GM21737 (cell line): ENCODE results near the gene PUSL1.

Source experiments
- ATAC-seq: cut with Tn5 transposase; IDR thresholded peaks from one replicate; pipeline ENCODE4 v1.9.1; 2021; ENCODE audit warnings: mild to moderate bottlenecking, moderate library complexity; ENCODE audit not compliant: unreplicated experiment

PUSL1 gene

DNA sequence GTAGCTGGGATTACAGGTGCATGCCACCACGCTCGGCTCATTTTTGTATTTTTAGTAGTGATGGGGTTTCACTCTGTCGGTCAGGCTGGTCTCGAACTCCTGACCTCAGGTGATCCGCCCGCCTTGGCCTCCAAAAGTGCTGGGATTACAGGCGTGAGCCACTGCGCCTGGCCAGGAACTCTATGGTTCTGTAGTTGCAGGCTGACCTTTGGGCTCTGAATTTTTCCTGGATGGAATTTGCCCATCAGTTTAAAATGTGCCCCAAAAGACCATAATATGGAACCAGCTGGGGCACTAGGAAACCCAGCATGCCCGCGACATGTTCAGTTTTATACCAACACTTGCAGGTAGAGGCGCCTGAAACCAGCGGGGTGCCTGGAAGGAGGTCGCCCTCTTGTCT, 29.8 kb upstream of the PUSL1 start:
- ATAC-seq = no peak

DNA sequence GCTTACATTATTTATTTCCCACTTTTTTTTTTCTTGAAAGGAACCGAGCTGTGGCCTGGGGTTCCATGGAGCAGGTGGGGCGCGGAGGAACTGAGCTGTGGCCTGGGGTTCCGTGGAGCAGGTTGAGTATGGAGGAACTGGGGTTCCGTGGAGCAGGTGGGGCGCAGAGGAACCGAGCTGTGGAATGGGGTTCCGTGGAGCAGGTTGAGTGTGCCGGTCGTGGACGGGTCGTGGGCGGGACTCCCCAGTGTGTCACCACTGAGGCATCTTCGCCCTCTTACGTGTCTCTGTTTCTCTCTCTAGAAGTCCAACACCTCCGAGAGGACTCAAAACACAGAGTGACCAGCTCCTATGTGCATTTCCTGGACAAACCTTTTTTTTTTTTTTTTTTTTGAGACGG, 29.4 kb upstream of the PUSL1 start:
- no peak for ATAC-seq

DNA sequence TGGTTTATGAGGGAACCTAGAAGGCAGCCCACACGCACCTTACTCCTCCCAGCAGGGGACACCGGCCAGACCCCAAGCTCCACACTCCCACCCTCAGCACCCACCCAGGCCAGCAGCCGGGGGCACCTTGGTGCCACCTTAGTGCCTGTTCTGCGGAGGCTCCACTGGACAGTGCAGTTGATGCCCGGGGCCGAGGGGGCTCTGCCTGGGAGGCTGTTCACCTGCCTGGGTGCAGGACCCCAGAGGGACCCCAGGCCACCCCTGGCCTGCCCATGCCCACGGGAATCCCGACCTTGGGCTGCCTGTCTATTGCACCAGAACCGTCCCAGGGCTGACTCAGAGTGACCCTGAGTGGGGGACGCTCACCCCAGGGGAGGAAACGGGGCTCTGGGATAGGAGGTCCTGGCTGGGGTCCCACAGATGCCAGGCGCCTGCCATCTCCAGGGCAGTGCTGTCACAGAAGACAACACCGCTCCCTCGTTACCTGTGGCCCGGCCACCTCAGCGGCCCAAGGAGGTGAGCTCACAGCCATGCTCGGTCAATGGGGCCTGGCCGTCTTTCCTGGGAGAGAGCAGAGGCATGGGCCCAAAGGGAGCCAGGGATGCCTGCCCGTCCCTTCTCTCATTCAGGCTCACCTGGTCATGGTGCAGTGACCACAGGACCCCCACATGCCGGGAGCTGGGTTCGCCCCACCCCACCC, 27.5 kb upstream of the PUSL1 start:
- ATAC-seq = no peak

DNA sequence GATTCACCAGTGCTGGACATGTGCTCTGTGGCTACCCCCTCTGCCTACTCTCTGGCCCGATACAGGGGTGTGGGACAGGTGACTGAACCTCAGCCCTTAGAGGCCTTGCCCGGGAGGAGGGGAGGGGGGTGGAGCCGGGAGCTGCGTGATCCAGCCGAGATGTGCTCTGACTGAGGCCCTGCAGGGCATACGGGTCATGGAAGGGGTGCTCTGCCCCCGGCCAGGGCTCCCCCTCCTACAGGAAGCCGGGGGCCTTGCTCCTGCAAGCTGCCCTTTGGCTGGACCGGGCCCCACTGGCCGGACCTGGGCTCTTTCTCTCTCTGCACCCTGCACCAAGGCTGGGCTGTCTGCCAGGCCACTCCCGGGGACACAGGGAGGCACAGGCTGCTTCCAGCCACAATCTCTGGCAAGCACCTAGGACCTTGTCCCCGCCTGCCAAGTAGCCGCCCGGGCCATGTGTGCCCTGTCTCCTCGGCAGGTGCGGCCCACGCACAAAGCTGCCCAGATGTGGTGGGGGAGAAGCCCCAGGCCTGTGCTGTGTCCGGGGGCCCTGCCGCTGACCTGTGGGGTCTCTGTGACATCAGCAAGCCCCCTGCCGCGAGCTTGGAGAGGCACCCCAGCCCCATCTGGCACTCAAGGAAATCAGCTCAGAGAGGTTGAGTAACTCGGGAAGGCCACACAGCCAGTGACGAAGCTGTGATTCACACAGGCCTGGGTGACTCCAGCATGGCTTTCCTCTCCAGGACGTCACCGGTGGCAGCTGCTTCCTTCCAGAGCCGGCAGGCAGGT, 26.7 kb upstream of the PUSL1 start:
- no peak for ATAC-seq

DNA sequence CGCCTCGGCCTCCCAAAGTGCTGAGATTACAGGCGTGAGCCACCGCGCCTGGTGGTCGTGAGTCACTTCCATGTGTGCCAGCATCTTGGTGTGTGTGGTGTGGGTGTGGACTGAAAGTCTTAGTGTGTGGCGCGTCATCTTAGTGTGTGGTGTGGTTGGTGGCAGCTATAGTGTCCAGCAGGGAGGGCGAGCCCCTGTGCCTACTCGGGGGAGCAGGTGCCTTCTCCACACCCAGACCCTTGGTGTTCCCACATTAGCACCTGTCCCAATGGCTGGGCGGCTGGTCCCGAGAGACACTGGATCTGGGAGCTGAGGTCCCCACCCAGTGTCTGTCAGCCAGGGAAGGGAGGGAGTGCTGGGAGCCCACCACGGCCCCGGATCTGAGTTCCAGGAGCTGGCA, 25.4 kb upstream of the PUSL1 start:
- no peak for ATAC-seq

DNA sequence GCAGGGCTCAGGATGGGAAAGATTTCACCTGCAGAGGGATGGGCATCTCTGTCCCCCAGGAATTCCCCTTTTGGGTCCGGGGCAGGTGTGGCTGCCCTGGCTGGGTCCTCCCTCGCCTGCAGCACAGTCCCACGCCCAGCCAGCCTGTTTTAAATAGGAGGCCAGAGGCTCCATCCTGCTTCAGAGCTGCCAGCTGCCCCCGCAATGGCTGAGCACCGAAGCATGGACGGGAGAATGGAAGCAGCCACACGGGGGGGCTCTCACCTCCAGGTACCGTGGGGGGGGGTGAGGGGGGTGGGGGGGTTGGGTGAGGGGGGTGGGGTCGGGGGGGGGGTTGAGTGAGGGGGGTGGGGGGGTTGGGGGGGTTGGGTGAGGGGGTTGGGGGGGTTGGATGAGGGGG, 24.6 kb upstream of the PUSL1 start:
- ATAC-seq = no peak

DNA sequence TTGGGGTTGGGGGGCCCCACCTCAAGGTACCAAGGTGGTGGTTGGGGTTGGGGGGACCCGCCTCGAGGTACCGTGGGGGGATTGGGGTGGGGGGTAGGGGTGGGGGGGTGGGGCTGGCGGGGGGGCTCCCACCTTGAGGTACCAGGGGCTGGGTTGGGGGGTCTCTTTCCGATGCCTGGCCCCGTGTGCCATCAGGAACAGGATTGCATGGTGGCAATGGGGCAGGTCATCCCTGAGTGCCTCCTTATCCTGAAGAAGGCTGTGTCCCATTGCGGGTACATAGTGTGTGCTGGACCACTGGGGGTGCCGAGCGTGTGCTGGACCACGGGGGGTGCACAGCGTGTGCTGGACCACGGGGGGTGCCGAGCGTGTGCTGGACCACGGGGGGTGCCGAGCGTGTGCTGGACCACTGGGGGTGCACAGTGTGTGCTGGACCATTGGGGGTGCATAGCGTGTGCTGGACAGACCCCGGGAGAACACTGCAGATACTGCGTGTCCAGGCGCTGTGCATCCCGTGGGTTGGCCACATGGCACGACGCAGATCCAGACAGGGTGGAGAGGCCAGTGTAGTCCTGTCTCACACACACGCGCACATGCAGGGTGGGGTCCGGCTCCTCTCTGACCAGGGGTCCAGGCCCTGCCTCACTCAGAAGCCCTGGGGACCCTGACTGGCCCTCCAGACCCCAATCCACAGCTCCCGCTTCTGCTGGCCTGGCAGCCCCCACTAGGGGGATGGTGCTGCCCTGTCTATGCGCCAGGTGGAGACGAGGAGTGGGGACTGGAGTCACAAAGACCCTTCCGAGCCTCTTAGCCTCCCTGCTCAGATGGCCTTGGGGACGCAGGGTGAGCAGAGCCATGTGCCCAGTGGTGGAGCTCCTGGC, 23.9 kb upstream of the PUSL1 start:
- ATAC-seq = no peak

DNA sequence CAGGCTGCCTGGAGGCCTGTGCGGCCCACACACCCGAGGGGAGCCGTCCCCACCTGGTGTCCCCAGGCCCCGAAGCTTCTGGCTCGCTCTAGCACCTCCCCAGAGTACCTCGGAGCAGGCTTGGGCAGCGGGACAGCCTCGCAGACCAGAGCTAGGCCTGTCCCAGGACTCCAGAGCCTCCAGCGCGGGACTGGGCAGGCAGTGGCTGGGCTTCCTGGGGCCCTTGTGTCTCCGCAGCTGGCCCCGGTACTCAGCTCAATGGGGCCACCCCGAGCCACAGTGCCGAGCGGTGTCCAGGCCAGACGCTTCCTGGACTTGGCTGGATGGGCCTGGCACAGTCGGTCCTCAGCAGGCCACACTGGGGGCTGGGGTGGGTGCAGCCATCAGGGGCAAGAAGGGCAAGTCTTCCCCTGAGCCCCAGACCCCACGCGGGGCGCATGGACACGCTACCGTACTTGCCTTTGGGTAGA, 23.3 kb upstream of the PUSL1 start:
- ATAC-seq = no peak

DNA sequence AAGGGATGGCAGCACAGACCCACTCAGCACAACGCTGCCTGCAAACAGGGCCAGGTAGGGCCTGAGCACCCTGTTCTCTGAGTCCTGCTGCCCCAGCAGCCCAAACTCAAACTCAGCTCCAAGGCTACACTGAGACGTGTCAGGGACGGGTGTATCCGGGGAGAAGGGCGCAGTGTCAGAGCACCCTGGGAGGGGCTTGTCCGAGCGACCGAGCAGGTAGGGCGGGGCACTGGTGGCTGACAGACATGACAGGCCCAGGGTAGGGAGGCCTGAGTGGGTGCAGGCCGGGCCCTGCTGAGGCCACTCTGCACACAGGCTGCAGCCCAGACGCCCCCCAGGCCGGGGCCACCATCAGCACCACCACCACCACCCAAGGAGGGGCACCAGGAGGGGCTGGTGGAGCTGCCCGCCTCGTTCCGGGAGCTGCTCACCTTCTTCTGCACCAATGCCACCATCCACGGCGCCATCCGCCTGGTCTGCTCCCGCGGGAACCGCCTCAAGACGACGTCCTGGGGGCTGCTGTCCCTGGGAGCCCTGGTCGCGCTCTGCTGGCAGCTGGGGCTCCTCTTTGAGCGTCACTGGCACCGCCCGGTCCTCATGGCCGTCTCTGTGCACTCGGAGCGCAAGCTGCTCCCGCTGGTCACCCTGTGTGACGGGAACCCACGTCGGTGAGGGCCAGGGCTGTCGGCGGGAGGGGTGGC, 22.6 kb upstream of the PUSL1 start:
- ATAC-seq = no peak

DNA sequence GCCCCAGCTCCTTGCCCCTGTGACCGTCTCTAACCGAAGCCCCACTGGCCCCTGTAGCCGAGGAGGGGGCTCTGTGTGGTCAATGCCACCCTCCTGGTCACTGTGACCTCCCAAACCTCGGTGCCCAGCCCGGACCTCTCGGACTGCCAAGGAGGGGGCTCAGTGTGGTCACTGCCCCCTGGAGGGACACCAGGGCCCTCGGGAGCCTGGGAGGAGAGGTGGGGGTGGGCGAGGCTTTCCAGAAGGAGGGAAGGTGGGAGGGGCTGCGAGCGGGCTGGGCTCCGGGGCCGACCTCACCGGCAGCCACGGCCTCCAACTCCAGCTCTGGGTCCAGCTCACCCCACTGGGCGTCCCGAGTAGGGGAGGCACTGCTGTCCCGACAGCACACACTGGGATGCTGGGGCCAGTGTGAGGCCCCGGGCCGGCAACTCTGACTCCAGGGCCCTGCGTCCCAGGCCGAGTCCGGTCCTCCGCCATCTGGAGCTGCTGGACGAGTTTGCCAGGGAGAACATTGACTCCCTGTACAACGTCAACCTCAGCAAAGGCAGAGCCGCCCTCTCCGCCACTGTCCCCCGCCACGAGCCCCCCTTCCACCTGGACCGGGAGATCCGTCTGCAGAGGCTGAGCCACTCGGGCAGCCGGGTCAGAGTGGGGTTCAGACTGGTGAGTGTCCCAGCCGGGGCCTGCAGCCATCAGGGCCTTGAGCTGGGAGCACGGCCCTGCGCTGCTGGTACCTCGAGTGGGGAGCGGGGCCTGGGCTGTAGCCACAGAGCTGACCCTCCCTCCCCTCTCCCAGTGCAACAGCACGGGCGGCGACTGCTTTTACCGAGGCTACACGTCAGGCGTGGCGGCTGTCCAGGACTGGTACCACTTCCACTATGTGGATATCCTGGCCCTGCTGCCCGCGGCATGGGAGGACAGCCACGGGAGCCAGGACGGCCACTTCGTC, 21.8 kb upstream of the PUSL1 start:
- ATAC-seq = no peak

DNA sequence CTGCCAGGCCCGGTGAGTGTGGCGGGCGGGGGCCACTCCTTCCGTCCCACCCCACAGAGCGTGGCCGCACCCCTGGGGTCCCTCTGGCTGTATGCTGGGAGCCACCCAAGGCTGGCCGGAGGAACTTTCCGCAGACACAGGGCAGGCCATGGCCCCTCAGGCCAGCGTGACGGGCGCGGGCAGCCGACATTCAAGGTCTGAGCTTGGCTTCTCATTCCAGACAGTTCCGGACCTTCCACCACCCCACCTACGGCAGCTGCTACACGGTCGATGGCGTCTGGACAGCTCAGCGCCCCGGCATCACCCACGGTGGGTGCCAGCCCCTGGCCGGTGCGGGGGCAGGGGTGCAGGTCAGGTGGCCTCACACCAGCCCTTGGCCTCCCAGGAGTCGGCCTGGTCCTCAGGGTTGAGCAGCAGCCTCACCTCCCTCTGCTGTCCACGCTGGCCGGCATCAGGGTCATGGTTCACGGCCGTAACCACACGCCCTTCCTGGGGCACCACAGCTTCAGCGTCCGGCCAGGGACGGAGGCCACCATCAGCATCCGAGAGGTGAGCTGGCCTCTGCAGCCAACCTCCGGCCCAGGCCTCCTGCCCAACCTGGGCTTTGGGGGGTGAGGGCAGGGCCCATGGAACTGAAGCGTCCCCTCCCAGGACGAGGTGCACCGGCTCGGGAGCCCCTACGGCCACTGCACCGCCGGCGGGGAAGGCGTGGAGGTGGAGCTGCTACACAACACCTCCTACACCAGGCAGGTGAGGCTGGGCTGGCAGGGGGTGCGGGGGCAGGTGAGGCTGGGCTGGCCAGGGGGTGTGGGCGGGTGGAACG, 20.9 kb upstream of the PUSL1 start:
- no peak for ATAC-seq

DNA sequence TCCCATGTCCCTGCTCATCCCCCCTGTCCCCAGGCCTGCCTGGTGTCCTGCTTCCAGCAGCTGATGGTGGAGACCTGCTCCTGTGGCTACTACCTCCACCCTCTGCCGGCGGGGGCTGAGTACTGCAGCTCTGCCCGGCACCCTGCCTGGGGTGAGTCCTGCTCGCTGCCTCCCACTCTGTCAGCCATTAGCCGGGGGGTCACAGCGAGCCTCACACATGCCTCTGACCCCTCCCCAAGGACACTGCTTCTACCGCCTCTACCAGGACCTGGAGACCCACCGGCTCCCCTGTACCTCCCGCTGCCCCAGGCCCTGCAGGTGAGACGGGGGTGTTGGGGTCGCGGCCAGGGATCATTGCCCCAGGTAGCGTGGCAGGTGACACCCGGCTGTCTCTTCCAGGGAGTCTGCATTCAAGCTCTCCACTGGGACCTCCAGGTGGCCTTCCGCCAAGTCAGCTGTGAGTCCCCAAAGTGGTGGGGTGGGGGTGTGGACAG, 18.1 kb upstream of the PUSL1 start:
- no peak for ATAC-seq

DNA sequence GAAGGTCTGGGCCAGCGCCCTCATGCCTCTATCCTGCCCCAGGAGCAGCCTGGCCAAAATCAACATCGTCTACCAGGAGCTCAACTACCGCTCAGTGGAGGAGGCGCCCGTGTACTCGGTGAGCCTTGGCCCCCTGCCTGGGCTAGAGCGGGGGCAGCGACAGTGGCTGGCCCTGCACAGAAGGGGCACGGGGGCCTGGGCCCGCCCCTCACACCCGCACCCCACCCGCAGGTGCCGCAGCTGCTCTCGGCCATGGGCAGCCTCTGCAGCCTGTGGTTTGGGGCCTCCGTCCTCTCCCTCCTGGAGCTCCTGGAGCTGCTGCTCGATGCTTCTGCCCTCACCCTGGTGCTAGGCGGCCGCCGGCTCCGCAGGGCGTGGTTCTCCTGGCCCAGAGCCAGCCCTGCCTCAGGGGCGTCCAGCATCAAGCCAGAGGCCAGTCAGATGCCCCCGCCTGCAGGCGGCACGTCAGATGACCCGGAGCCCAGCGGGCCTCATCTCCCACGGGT, 17.3 kb upstream of the PUSL1 start:
- no peak for ATAC-seq

DNA sequence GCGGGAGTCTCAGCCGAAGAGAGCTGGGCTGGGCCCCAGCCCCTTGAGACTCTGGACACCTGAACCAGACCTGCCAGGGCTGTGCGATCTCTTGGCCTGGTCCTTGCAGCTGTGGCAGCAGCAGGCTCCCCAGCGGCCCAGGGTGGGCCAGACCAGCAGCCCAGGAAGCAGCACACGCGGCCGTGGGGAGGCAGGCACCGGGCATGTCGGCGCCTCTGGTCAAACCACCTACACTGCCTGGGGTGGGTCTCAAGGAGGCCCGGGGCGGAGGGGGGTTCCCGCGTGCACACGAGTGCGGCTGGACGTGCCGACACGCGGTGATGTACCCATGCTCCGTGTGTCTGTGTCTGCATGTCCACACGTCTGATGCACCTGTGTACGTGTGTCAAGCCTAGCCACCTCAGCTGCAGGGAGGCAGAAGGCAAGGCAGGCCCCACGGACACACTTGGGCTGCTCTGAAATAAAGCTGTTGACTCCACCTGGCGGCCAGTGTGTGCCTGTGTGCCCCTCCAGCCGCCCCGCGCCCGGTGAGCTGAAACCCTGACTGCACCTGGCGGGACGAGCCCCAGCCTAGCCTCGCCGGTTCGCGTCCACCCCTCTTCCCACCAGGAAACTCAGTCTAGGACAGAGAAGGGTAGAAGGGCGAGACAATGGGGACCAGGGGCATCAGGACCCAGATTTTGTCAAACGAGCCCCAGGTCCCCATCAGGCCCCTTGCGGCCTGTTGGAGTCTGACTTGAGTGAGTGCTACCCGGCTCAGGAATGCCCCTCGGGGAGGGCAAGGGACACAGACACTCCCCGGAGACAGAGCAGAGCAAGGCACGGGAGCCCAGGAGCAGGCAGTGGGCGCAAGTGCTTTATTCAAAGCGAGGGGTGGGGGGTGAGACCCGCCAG, 16.6 kb upstream of the PUSL1 start:
- no peak for ATAC-seq

DNA sequence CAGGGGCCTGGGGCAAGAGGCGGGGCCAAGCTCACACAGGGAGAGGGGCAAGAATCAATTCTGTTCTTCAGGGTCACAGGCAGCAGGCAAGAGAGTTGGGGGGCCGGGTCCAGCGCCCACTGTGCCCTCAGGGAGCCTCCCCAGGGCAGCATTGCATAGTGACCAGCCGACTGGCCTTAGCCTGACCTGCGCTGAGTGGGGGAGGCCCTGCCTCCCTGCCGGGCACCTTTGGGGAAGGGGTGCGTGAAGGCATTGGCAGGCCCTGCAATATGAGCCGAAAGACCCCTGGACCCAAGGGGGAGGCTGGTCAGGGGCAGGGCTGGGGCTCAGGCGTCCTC, 16.0 kb upstream of the PUSL1 start:
- ATAC-seq = no peak

DNA sequence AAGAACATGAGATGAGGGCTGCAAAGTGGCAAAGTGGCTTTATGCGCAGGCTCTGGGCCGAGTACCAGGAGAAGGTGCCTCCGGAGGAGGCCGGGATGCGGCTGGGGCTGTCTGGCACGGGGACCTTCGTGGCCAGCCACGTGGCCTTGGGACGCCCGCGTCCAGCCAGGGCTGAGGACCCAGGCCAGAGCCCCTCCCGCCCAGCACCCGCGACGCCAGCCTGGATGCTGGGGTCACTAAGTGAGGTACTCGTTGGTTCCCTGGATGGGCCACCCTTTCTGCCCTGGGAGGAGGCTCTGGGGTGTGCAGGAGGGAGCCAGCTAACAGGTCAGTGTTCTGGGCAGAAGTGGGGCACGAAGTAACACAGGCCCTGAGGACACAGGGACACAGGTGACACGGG, 15.5 kb upstream of the PUSL1 start:
- ATAC-seq = no peak
